A673 (cell line): ENCODE data around the gene SLC35A3. TPM values are rescaled to one million over a fixed set of nuclear protein-coding genes. Genes with fewer than 3 reads are reported as not detected.
A peak's percentile ranks its signal among the peaks of the same experiment; 100 is the strongest.

Source experiments
- BruUV-seq: library from RNA; stranded (reverse); fragments of 400-500 nt; replicated peaks from 2 replicates; lab custom pipeline; 2021; lab: Mats Ljungman, UMichigan
- CTCF ChIA-PET: fragments of 300-600 bp; sonication (Branson Sonifier 250); formaldehyde crosslinking; loops from one replicate; lab custom pipeline; 2022; ENCODE audit warnings: antibody characterized with exemption; lab: Charles Lee
- POLR2A ChIA-PET: fragments of 300-600 bp; sonication (Branson Sonifier 250); formaldehyde crosslinking; loops from one replicate; lab custom pipeline; 2022; ENCODE audit warnings: antibody characterized with exemption; ENCODE audit not compliant: low non-redundant PET; lab: Charles Lee
- DNase-seq: peaks from one replicate; pipeline ENCODE4 v3.0.0-alpha.2; 2015; ENCODE audit warnings: low spot score
- H3K27ac ChIP-seq: fragments of 200-600 bp; sonication (generic); 2 replicates; pipeline ENCODE4 v1.5.1; 2016; ENCODE audit warnings: mixed run types, low read depth, mild to moderate bottlenecking, mixed read lengths, antibody characterized with exemption, low read length; ENCODE audit not compliant: poor library complexity, severe bottlenecking
- H3K27me3 ChIP-seq: fragments of 200-600 bp; sonication (generic); replicated peaks from 2 replicates; pipeline ENCODE4 v1.6.1; 2017; ENCODE audit warnings: mixed run types, low read depth, mild to moderate bottlenecking, mixed read lengths, antibody characterized with exemption, low read length; ENCODE audit not compliant: insufficient read depth, poor library complexity
- H3K36me3 ChIP-seq: fragments of 200-600 bp; sonication (generic); 2 replicates; pipeline ENCODE4 v1.6.1; 2016; ENCODE audit warnings: mixed run types, mild to moderate bottlenecking, mixed read lengths, antibody characterized with exemption, low read length; ENCODE audit not compliant: insufficient read depth, poor library complexity, severe bottlenecking
- H3K4me1 ChIP-seq: fragments of 200-600 bp; sonication (generic); 2 replicates; pipeline ENCODE4 v1.6.1; 2017; ENCODE audit warnings: mixed run types, mild to moderate bottlenecking, mixed read lengths, antibody characterized with exemption, low read length; ENCODE audit not compliant: insufficient read depth, poor library complexity, severe bottlenecking
- H3K4me3 ChIP-seq: fragments of 200-600 bp; sonication (generic); 2 replicates; pipeline ENCODE4 v1.5.1; 2016; ENCODE audit warnings: low read depth, mixed run types, mild to moderate bottlenecking, mixed read lengths, low read length; ENCODE audit not compliant: poor library complexity, severe bottlenecking
- H3K9me3 ChIP-seq: fragments of 200-600 bp; sonication (generic); 2 replicates; pipeline ENCODE4 v1.6.1; 2016; ENCODE audit warnings: mixed run types, low read depth, mild to moderate bottlenecking, mixed read lengths, antibody characterized with exemption, low read length; ENCODE audit not compliant: poor library complexity, severe bottlenecking
- CTCF ChIP-seq: fragments of 300-800, 200-600 bp; sonication (generic); conservative IDR thresholded peaks from 2 replicates; pipeline ENCODE4 v1.5.1; 2017; ENCODE audit warnings: low read depth, mild to moderate bottlenecking, antibody characterized with exemption, low read length, moderate library complexity, mixed read lengths
- EZH2 ChIP-seq: fragments of 200-600 bp; sonication (generic); IDR thresholded peaks from 2 replicates; pipeline ENCODE4 v1.6.1; 2017; ENCODE audit warnings: borderline replicate concordance, low read depth, mild to moderate bottlenecking, mixed read lengths, antibody characterized with exemption, low read length; ENCODE audit not compliant: poor library complexity, severe bottlenecking
- intact Hi-C: fragments of 100-400 bp; cut with micrococcal nuclease; formaldehyde crosslinking; loops from one replicate; pipeline ENCODE4 v1.10.0; 2022; ENCODE audit not compliant: unreplicated experiment
- total RNA-seq: library from RNA; stranded (reverse); gene quantifications from 2 replicates; pipeline ENCODE4 v1.2.3, GENCODE V29; 2021

SLC35A3 gene
- total RNA-seq, 1 experiment from 2014 or later = 25.0 TPM

DNA sequence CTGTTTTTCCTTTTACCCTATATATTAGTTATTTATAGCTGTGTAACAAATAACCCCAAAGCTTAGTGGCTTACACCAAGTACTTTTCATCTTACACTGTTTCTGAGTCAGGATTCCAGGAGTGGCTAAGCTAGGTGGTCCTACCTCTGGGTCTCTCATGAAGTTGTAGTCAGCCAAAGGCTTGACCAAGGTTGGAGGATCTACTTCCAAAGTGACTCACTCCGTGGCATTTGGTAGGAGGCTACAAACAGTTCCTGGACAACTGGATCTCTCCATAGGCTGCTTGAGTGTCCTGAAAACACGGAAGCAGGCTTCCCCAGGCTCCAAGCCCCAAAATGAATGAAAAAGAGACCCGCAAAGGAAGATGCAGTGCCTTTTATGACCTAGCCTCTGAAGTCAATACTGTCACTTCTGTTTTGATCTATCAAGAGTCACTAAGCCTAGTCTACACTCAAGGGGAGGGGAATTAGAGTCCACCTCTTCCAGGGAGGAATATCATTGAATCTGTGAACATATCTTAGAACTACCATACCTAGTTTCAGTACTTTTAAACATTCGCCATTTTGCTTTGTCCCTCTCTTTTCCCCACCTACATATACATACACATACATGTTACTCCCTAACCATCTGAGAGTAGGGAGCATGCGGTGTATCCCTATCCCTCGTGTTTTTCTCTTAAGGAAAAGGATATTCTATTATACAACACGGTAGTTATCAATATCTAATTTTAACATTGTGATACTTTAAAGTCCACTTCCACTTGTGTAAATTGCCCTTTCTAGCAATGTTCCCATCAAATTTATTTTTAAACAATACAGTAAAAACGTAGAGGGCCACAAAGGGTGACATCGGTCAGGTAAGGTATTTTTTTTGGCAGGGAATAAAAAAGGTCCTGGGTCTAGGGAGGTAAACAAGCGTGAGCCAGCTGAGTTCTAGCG, 67.2 kb downstream of the SLC35A3 start:
- no peaks in the 10 kb centered on the region for H3K9me3 ChIP-seq
- H3K4me3 ChIP-seq = peak overlapping the region; percentile 73
- peaks cover 15% of the 10 kb centered on the region for H3K4me1 ChIP-seq
- peak; percentile 38 for DNase-seq
- TF ChIP-seq EZH2 (no peak), CTCF (no peak)
- BruUV-seq = TSS peak; percentile 88
- CTCF ChIA-PET = no interaction called here
- peak overlapping the region; percentile 98 for H3K27ac ChIP-seq
- H3K36me3 ChIP-seq = no peaks in the 10 kb centered on the region
- POLR2A ChIA-PET = interaction anchor here (0.6 kb wide), 1 partner anchor 135 kb away, joined by 8 read pairs; no protein-coding TSS in a partner anchor
- H3K27me3 ChIP-seq = no peaks in the 10 kb centered on the region
- intact Hi-C loops = no loop called here

DNA sequence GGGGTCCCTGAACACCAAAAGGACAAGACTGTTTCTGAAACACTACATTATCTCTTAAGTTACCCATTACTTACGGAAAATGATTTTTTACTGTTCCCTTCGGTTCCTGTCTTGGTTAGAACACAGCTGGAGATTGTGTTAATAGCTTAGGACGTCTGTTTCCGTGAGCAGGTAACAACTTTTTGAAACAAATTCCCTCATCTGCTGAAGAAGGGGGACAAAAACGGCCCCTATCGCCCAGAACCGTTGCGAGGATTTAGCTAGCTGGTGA, 67.8 kb downstream of the SLC35A3 start:
- CTCF ChIA-PET = no interaction called here
- no peaks in the 10 kb centered on the region for H3K27me3 ChIP-seq
- H3K9me3 ChIP-seq = no peaks in the 10 kb centered on the region
- peak overlapping the region; percentile 98 for H3K27ac ChIP-seq
- H3K4me1 ChIP-seq = peaks cover 15% of the 10 kb centered on the region
- peak overlapping the region; percentile 73 for H3K4me3 ChIP-seq
- DNase-seq = peak; percentile 24
- TF ChIP-seq CTCF (no peak), EZH2 (no peak)
- intact Hi-C loops = no loop called here
- POLR2A ChIA-PET = interaction anchor here (0.6 to 0.7 kb wide), 2 partner anchors 17 to 136 kb away, joined by 3 to 8 read pairs; no protein-coding TSS in a partner anchor
- BruUV-seq = no TSS peak
- H3K36me3 ChIP-seq = no peaks in the 10 kb centered on the region

DNA sequence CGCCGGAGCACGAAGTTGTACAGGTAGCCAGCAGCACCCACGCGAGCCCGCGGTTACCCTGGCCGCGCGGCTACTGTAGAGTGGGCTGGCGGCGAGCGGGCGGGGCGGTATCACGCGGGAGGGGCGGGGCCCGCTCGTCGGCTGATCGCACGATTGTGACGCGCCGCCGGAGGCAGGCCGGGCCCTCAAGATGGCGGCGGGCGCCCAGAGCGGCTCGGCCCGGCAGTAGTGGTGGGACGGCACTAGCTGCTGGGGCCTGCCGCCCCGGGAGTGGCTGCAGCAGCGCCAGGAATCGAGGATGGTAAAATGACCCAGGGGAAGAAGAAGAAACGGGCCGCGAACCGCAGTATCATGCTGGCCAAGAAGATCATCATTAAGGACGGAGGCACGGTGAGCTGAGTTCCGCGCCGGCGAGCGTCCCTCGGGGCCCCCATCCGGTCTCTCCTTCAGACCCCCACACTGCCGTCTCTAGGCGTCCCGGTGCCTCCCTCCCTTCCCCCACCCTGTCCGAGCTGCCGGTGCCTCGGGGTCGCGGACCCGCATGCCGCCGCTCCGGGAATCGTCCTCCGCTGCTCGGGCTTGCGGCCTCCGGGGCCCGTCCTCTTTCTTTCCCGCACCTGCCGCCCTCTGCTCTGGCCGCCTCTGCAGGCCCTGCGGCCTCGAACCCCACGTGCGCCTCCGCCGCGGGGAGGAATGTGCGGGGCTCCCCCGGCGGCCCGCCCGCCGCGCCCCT, 68.3 kb downstream of the SLC35A3 start:
- Histone ChIP-seq H3K4me3 (peak overlapping the region; percentile 73), H3K4me1 (peaks cover 15% of the 10 kb centered on the region), H3K9me3 (no peaks in the 10 kb centered on the region), H3K27ac (peak overlapping the region; percentile 98), H3K27me3 (no peaks in the 10 kb centered on the region), H3K36me3 (peaks cover 3% of the 10 kb centered on the region)
- no TSS peak for BruUV-seq
- intact Hi-C loops = no loop called here
- ChIA-PET POLR2A (interaction anchor here (0.7 kb wide), 1 partner anchor 18 kb away, joined by 3 read pairs; no protein-coding TSS in a partner anchor), CTCF (no interaction called here)
- TF ChIP-seq CTCF (no peak), EZH2 (no peak)
- DNase-seq = peak; percentile 93
